ENCODE data around the gene TBC1D9.

DNA sequence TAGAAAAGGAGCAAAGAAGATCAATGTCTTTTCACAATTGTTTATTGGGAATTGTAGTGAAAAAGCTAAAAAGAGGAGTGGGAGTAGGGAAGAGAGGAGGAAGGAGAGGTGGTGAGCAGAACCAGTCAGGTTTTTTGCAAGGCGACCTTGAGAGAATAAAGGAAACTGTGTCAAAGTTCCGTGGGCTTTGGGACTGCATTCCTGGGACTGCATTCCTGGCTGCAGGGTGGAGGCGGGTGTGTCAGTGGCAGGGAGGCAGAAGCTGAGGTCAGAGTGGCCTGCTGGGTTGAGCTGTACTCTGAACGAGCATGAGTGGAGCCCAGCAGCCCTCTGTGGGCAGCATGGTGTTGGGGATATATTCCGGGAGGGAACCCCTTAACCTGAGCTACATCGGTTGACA lies 120.6 kb downstream of the TBC1D9 start:
- TF ChIP-seq EZH2 (IDR thresholded peaks at IDR 0.05; ENCODE audit: low read length) = no peak
- TF ChIP-seq, protein P1, sequence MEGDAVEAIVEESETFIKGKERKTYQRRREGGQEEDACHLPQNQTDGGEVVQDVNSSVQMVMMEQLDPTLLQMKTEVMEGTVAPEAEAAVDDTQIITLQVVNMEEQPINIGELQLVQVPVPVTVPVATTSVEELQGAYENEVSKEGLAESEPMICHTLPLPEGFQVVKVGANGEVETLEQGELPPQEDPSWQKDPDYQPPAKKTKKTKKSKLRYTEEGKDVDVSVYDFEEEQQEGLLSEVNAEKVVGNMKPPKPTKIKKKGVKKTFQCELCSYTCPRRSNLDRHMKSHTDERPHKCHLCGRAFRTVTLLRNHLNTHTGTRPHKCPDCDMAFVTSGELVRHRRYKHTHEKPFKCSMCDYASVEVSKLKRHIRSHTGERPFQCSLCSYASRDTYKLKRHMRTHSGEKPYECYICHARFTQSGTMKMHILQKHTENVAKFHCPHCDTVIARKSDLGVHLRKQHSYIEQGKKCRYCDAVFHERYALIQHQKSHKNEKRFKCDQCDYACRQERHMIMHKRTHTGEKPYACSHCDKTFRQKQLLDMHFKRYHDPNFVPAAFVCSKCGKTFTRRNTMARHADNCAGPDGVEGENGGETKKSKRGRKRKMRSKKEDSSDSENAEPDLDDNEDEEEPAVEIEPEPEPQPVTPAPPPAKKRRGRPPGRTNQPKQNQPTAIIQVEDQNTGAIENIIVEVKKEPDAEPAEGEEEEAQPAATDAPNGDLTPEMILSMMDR (optimal IDR thresholded peaks at IDR 0.05 in 1 of 3, IDR thresholded peaks at IDR 0.05 in 1 of 3, conservative IDR thresholded peaks at IDR 0.05 in 1 of 3; ENCODE audit: extremely low read depth in 1 of 3, insufficient read depth in 2 of 3, low read length in 3 of 3) = no peak
